Activated CD8-positive, alpha-beta T cell treated with anti-CD3 and anti-CD28 coated beads for 36 hours (primary cell): ENCODE results near the gene CDKAL1. TPM values are rescaled to one million over a fixed set of nuclear protein-coding genes. Genes with fewer than 3 reads are reported as not detected.

Source experiments
- ATAC-seq: fragments of 200-7000 bp; cut with Tn5 transposase; one replicate; pipeline ENCODE4 v1.10.0; 2021; ENCODE audit warnings: mild to moderate bottlenecking, moderate library complexity
- CTCF ChIA-PET: fragments of 350-600 bp; sonication (Branson Sonifier 250); formaldehyde crosslinking; loops from one replicate; lab custom pipeline; 2021; ENCODE audit warnings: antibody characterized with exemption; lab: Charles Lee
- POLR2A ChIA-PET: fragments of 350-600 bp; sonication (Branson Sonifier 250); formaldehyde crosslinking; loops from one replicate; lab custom pipeline; 2021; ENCODE audit warnings: antibody characterized with exemption; lab: Charles Lee
- DNase-seq: peaks from one replicate; pipeline ENCODE4 v3.0.0-alpha.2; 2020
- H3K27ac Mint-ChIP-seq: one replicate; pipeline ENCODE4 v1.8.0; 2021; ENCODE audit warnings: mild to moderate bottlenecking, mixed read lengths
- H3K27me3 Mint-ChIP-seq: one replicate; pipeline ENCODE4 v1.8.0; 2021; ENCODE audit warnings: mixed read lengths
- H3K36me3 Mint-ChIP-seq: one replicate; pipeline ENCODE4 v1.8.0; 2021; ENCODE audit warnings: low read depth, mixed read lengths
- H3K4me1 Mint-ChIP-seq: one replicate; pipeline ENCODE4 v1.8.0; 2021; ENCODE audit warnings: low read depth, mixed read lengths
- H3K4me3 Mint-ChIP-seq: one replicate; pipeline ENCODE4 v1.8.0; 2021; ENCODE audit warnings: mild to moderate bottlenecking, moderate library complexity, mixed read lengths
- H3K9me3 Mint-ChIP-seq: one replicate; pipeline ENCODE4 v1.8.0; 2021; ENCODE audit warnings: mixed read lengths
- intact Hi-C: fragments of 100-400 bp; cut with micrococcal nuclease; formaldehyde crosslinking; loops from one replicate; pipeline ENCODE4 v1.10.0; 2022
- total RNA-seq, 2 experiments: library from RNA; stranded (reverse); gene quantifications; one replicate each; pipeline ENCODE4 v1.2.3, GENCODE V29; 2021
- TF ChIP-seq, protein P1 (sequence below): fragments of 200-600 bp; IDR thresholded peaks from one replicate; pipeline ENCODE4 v1.8.0; 2022; ENCODE audit warnings: antibody characterized with exemption, mild to moderate bottlenecking

Gene CDKAL1
- total RNA-seq, 2 experiments from 2014 or later = 21.6 to 23.6 TPM

DNA sequence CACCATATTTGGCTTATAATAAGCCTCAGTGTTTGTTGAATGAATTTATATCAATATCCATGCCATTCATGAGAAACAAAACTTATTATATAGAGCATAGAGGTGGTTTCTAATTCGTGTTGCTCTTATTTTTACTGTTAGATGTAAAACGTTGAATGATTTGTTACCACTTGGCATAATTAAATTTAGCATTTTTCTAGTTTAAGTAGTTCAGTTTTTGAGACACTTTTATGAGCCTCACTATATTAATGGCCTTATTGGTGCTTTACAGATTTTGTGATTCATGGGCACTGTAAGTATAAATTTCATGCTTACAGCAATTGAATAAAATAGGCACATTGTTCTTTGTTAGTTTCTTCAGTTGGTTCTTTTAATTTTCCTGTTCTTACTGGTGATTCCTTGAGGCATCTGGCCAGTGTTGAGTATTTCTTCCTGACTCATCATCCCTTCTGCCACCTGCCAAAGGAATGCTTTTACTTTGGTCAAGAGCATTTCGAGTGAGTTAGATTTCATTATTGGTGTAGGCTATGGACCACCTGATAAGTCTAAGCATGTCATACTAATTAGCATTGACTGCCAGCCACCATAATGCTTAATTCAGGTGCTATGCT, 34.8 kb downstream of the CDKAL1 start:
- Mint-ChIP-seq H3K4me3 (no peak overlapping the region), H3K27me3 (no peaks in the 10 kb centered on the region), H3K27ac (no peak overlapping the region), H3K9me3 (no peaks in the 10 kb centered on the region), H3K36me3 (peaks cover 3% of the 10 kb centered on the region), H3K4me1 (peaks cover 22% of the 10 kb centered on the region)
- intact Hi-C loops = no loop called here
- ATAC-seq = no peak
- ChIA-PET POLR2A (interaction anchor here (1.0 kb wide), 1 partner anchor 14 kb away, joined by 3 read pairs; no protein-coding TSS in a partner anchor), CTCF (interaction anchor here (0.7 to 0.8 kb wide), 2 partner anchors 40 to 1020 kb away, joined by 3 read pairs; no protein-coding TSS in a partner anchor)
- no peak for DNase-seq
- TF ChIP-seq, protein P1, sequence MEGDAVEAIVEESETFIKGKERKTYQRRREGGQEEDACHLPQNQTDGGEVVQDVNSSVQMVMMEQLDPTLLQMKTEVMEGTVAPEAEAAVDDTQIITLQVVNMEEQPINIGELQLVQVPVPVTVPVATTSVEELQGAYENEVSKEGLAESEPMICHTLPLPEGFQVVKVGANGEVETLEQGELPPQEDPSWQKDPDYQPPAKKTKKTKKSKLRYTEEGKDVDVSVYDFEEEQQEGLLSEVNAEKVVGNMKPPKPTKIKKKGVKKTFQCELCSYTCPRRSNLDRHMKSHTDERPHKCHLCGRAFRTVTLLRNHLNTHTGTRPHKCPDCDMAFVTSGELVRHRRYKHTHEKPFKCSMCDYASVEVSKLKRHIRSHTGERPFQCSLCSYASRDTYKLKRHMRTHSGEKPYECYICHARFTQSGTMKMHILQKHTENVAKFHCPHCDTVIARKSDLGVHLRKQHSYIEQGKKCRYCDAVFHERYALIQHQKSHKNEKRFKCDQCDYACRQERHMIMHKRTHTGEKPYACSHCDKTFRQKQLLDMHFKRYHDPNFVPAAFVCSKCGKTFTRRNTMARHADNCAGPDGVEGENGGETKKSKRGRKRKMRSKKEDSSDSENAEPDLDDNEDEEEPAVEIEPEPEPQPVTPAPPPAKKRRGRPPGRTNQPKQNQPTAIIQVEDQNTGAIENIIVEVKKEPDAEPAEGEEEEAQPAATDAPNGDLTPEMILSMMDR = no peak

DNA sequence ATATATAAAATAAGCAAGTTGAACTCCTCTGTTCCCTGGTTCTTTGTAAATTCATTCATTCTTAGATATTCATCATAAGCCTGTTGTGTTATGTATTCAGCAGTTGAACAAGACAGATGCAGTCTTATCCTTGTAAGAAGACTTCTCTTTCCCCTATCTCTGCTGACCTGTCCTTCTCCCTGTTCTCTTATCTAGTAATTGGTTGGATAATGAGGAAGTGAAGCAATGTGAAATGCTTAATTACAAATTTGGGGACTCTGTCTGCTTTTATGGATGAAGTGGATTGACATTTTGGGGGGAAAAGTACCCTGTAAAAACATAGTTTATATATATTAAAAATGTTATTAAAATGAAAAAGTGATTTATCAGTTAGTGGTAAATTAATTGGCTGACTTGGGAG, 37.0 kb downstream of the CDKAL1 start:
- Mint-ChIP-seq H3K36me3 (peaks cover 9% of the 10 kb centered on the region), H3K9me3 (no peaks in the 10 kb centered on the region), H3K4me3 (no peak overlapping the region), H3K4me1 (peaks cover 15% of the 10 kb centered on the region), H3K27ac (no peak overlapping the region), H3K27me3 (no peaks in the 10 kb centered on the region)
- intact Hi-C loops = no loop called here
- ChIA-PET CTCF (no interaction called here), POLR2A (interaction anchor here (0.8 kb wide), 1 partner anchor 16 kb away, joined by 3 read pairs; no protein-coding TSS in a partner anchor)
- TF ChIP-seq, protein P1 = no peak
- DNase-seq (no peak), ATAC-seq (no peak)

DNA sequence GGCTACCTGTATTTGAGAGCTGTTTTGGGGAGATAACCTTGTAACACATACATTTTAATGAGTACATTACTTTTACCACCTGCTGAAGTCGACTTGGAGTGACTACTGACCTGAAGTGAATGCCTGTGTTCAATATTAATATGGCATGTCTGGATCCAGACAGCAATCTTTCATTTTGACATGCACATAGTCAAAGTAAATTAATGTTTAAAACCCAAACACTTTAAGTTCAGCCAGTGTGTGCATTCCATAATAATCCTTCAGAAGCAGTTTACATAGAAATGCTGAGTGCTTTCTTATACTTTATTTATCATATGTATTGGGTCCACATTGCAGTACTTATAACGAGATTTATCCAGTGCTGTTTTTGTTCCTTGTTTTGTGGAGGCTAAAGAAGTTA, 38.0 kb downstream of the CDKAL1 start:
- TF ChIP-seq, protein P1 = no peak
- CTCF ChIA-PET = interaction anchor here (1.5 kb wide), 1 partner anchor 9 kb away, joined by 4 read pairs; no protein-coding TSS in a partner anchor
- intact Hi-C loops = no loop called here

DNA sequence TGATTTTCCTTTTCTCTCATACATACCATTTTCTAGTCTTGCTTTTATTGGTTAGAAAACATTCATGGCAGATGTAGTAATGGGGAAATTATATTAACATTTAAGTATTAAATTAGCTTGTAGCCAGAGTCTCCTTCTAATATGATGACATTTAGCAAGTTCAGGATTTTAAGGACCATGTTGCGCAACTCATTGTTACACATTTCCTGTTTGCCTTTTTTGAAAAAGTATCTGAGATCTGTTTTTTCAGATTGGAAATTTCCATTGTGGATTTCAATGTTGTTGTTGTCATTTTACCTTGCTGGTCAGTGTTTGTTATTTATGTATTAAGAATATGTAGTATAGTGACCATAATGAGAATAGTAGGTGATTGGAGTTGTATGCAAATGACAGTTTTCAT, 38.7 kb downstream of the CDKAL1 start:
- POLR2A ChIA-PET = no interaction called here
- CTCF ChIA-PET = interaction anchor here (1.5 kb wide), 1 partner anchor 9 kb away, joined by 4 read pairs; no protein-coding TSS in a partner anchor
- TF ChIP-seq, protein P1 = no peak
- Mint-ChIP-seq H3K9me3 (no peaks in the 10 kb centered on the region), H3K4me3 (no peak overlapping the region), H3K36me3 (peaks cover 19% of the 10 kb centered on the region), H3K27ac (no peak overlapping the region), H3K27me3 (no peaks in the 10 kb centered on the region), H3K4me1 (peaks cover 26% of the 10 kb centered on the region)
- intact Hi-C loops = no loop called here
- DNase-seq (no peak), ATAC-seq (no peak)

More for the DNA sequence above, 38.0 kb downstream of the CDKAL1 start:
- peaks cover 22% of the 10 kb centered on the region for H3K4me1 Mint-ChIP-seq
- peaks cover 15% of the 10 kb centered on the region for H3K36me3 Mint-ChIP-seq
- no peak for ATAC-seq
- no peak for DNase-seq
- no peaks in the 10 kb centered on the region for H3K9me3 Mint-ChIP-seq
- no peaks in the 10 kb centered on the region for H3K27me3 Mint-ChIP-seq
- H3K27ac Mint-ChIP-seq = no peak overlapping the region
- no peak overlapping the region for H3K4me3 Mint-ChIP-seq
- POLR2A ChIA-PET = interaction anchor here (0.8 kb wide), 1 partner anchor 15 kb away, joined by 3 read pairs; no protein-coding TSS in a partner anchor

DNA sequence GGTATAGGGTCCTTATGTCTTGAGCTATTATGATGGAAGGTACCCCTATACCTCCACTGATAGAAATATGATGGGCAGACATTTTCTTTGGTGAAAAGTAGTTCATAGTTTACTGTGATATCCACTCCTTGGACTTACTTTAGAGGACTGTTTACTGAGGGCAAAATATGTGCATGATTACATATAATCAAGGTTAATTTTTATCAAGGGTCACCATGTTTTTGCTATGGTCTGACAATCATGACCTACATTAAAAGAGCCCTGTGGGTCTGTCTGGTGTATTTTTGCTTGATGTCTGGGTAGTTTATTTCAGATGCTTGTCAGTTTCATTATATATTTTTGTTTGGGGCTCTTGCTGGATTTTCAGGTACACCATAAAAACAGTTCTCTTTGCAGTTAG, 40.1 kb downstream of the CDKAL1 start:
- intact Hi-C loops = no loop called here
- ChIA-PET POLR2A (no interaction called here), CTCF (no interaction called here)
- Mint-ChIP-seq H3K27me3 (no peaks in the 10 kb centered on the region), H3K9me3 (no peaks in the 10 kb centered on the region), H3K4me3 (no peak overlapping the region), H3K27ac (no peak overlapping the region), H3K36me3 (peaks cover 18% of the 10 kb centered on the region), H3K4me1 (peaks cover 26% of the 10 kb centered on the region)
- ATAC-seq (no peak), DNase-seq (no peak)
- TF ChIP-seq, protein P1 = no peak
